NB4 (cell line): ENCODE measurements around the gene LEPROT.

Experiments
- CTCF ChIP-seq: IDR thresholded peaks from one replicate; pipeline ENCODE4 v1.5.1; 2012; ENCODE audit warnings: low read depth, low read length
- POLR2A ChIP-seq: IDR thresholded peaks from 2 replicates; pipeline ENCODE4 v1.6.1; 2011; ENCODE audit warnings: mild to moderate bottlenecking; ENCODE audit not compliant: insufficient read length; ENCODE audit errors: extremely low read depth

- TF ChIP-seq CTCF (no peak), POLR2A (no peak)
Measured at GRCh38 chr1:65421351-65422025, 1.0 kb downstream of the LEPROT start.
